Neural crest cell (in vitro differentiated cells): ENCODE results near the gene ZNF155. TPM values are rescaled to one million over a fixed set of nuclear protein-coding genes. Genes with fewer than 3 reads are reported as not detected.

ENCODE experiments used
- DNase-seq: peaks from one replicate; pipeline ENCODE4 v3.0.0; 2021; ENCODE audit warnings: low read depth, mixed read lengths, low spot score
- H3K27ac Mint-ChIP-seq: one replicate; pipeline ENCODE4 v1.8.0; 2021; ENCODE audit warnings: mild to moderate bottlenecking, mixed read lengths; ENCODE audit not compliant: unreplicated experiment
- H3K27me3 Mint-ChIP-seq: 2 replicates; pipeline ENCODE4 v1.8.0; 2021; ENCODE audit warnings: low read depth, mild to moderate bottlenecking, mixed read lengths
- H3K36me3 Mint-ChIP-seq: 2 replicates; pipeline ENCODE4 v1.8.0; 2021; ENCODE audit warnings: low read depth, mild to moderate bottlenecking, mixed read lengths
- H3K4me1 Mint-ChIP-seq: 2 replicates; pipeline ENCODE4 v1.8.0; 2021; ENCODE audit warnings: mixed read lengths
- H3K4me3 Mint-ChIP-seq: one replicate; pipeline ENCODE4 v1.8.0; 2021; ENCODE audit warnings: mild to moderate bottlenecking, mixed read lengths
- H3K9me3 Mint-ChIP-seq: 2 replicates; pipeline ENCODE4 v1.8.0; 2021; ENCODE audit warnings: mixed read lengths
- CTCF ChIP-seq: fragments of 200-600 bp; sonication (generic); conservative IDR thresholded peaks from 2 replicates; pipeline ENCODE4 v1.5.0; 2021; ENCODE audit warnings: antibody characterized with exemption, mild to moderate bottlenecking
- total RNA-seq: library from RNA; stranded (reverse); gene quantifications from 2 replicates; pipeline ENCODE4 v1.2.1, GENCODE V29; 2021

Gene ZNF155
- total RNA-seq, 1 donor from 2014 or later, result 11.9 TPM

DNA sequence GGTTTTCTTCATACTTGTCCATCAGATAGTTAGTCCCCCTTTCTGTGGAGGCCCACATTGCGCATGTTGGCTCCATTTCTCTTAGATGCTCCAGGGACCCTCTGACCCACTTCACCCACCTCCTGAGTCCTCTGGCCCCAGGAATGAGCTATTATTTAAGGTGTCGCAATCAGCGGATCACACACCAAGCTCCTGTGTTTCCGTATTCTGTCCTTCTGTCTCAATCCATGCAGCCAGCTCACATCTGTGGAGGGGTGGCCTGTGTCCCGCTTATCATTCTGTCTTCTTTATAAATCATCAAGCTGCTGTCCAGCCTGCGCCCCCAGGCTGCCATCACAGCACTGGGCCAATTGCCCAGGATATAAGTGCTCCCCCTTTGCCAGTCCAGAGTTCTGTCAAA lies 23.5 kb downstream of the ZNF155 start:
- H3K27me3 Mint-ChIP-seq, result no peaks in the 10 kb centered on the region
- H3K4me3 Mint-ChIP-seq, result peak overlapping the region; percentile 48
- no peak overlapping the region for H3K27ac Mint-ChIP-seq
- H3K36me3 Mint-ChIP-seq, result peaks cover 68% of the 10 kb centered on the region
- no peak for DNase-seq
- H3K9me3 Mint-ChIP-seq, result peaks cover 35% of the 10 kb centered on the region
- TF ChIP-seq CTCF, result no peak
- peaks cover 12% of the 10 kb centered on the region for H3K4me1 Mint-ChIP-seq

DNA sequence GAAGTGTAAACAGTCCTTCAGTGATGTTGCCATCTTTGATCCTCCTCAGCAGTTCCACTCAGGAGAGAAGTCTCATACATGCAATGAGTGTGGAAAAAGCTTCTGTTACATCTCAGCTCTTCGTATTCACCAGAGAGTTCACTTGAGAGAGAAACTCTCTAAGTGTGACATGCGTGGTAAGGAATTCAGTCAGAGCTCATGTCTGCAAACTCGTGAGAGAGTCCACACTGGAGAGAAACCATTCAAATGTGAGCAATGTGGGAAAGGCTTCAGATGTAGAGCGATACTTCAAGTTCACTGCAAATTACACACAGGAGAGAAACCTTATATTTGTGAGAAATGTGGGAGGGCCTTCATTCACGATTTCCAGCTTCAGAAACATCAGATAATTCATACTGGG lies 26.5 kb downstream of the ZNF155 start:
- H3K9me3 Mint-ChIP-seq, result peaks cover 47% of the 10 kb centered on the region
- no peaks in the 10 kb centered on the region for H3K27me3 Mint-ChIP-seq
- peaks cover 74% of the 10 kb centered on the region for H3K36me3 Mint-ChIP-seq
- H3K4me3 Mint-ChIP-seq, result no peak overlapping the region
- TF ChIP-seq CTCF, result no peak
- no peak overlapping the region for H3K27ac Mint-ChIP-seq
- no peaks in the 10 kb centered on the region for H3K4me1 Mint-ChIP-seq
- no peak for DNase-seq

DNA sequence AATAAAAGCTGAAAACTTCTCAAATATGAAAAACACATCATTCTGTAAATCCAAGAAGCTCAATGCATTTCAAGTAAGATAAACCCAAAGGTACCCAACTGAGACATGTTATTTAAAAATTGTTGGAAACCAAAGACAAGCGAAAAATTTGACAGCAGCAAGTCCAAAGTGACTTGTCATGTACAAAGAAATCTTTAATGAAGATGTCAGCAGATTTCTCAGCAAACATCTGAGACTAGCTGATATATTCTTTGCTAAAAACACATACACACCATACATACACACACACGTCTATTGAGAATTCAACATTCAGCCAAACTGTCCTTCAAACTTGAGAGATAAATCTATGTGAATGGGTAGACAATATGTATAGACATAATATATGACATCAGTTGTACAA lies 35.5 kb downstream of the ZNF155 start:
- DNase-seq, result no peak
- Mint-ChIP-seq H3K27ac (no peak overlapping the region), H3K36me3 (peaks cover 6% of the 10 kb centered on the region), H3K27me3 (peaks cover 39% of the 10 kb centered on the region), H3K4me1 (peaks cover under 1% of the 10 kb centered on the region), H3K4me3 (no peak overlapping the region), H3K9me3 (peaks cover 14% of the 10 kb centered on the region)
- TF ChIP-seq CTCF, result no peak

- H3K4me3 Mint-ChIP-seq, result no peak overlapping the region
- H3K36me3 Mint-ChIP-seq, result peaks cover 14% of the 10 kb centered on the region
- H3K9me3 Mint-ChIP-seq, result peaks cover 11% of the 10 kb centered on the region
- no peak overlapping the region for H3K27ac Mint-ChIP-seq
- H3K4me1 Mint-ChIP-seq, result peaks cover 17% of the 10 kb centered on the region
- H3K27me3 Mint-ChIP-seq, result peaks cover 39% of the 10 kb centered on the region
- TF ChIP-seq CTCF, result no peak
- no peak for DNase-seq
These were observed 37.2 kb downstream of the ZNF155 start for GRCh38 chr19:44021221-44021620.

DNA sequence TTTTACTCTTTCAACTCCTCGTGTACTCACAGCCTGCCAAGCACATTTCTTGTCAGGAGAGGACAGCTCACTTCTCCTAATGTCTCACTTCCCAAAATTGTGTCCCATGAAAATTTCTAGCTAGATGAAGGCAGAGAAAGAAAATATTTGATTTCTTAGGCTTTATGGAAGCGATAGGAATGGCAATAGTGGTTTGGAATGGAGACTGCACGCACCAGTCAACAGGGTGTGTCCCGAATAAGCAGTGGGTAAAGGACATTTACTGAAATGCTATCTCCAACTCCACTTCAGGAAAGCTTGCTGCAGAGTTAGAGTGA lies 40.9 kb downstream of the ZNF155 start:
- Mint-ChIP-seq H3K36me3 (peaks cover 45% of the 10 kb centered on the region), H3K4me3 (peak overlapping the region; percentile 94), H3K27me3 (peaks cover 32% of the 10 kb centered on the region), H3K9me3 (peaks cover 21% of the 10 kb centered on the region), H3K27ac (peak overlapping the region; percentile 91), H3K4me1 (peaks cover 23% of the 10 kb centered on the region)
- DNase-seq, result no peak
- no peak for TF ChIP-seq CTCF
